Measurements from ENCODE around the gene FHOD3. TPM values are rescaled to one million over a fixed set of nuclear protein-coding genes. Genes with fewer than 3 reads are reported as not detected.

Gene FHOD3
- total RNA-seq, 2 donors from 2014 or later, result 66.0 to 114 TPM

- H3K36me3 ChIP-seq, result no peaks in the 10 kb centered on the region
- no peak for TF ChIP-seq CTCF (IDR thresholded peaks at IDR 0.05)
- no peak overlapping the region for H3K4me3 ChIP-seq
- DNase-seq (ENCODE audit: low spot score), result no peak
- no peak overlapping the region for H3K27ac ChIP-seq
- H3K27me3 ChIP-seq, result no peaks in the 10 kb centered on the region
- H3K4me1 ChIP-seq, result peaks cover 0 to 17% of the 10 kb centered on the region in 2 donors
- no peaks in the 10 kb centered on the region for H3K9me3 ChIP-seq
These were observed 474.8 kb downstream of the FHOD3 start for GRCh38 chr18:36772241-36772723.

GRCh38 chr18:36775396-36775795 lies 477.9 kb downstream of the FHOD3 start:
- Histone ChIP-seq H3K4me3 (no peak overlapping the region), H3K36me3 (peaks cover 9% of the 10 kb centered on the region), H3K27me3 (no peaks in the 10 kb centered on the region), H3K4me1 (peaks cover 0 to 21% of the 10 kb centered on the region in 2 donors), H3K9me3 (no peaks in the 10 kb centered on the region), H3K27ac (peak overlapping the region; percentile 49 to 60)
- no peak for TF ChIP-seq CTCF (IDR thresholded peaks at IDR 0.05)
- DNase-seq (ENCODE audit: low spot score), result no peak

GRCh38 chr18:36776650-36777049 lies 479.1 kb downstream of the FHOD3 start:
- peak overlapping the region; percentile 49 to 60 for H3K27ac ChIP-seq
- no peaks in the 10 kb centered on the region for H3K9me3 ChIP-seq
- no peak overlapping the region for H3K4me3 ChIP-seq
- no peak for DNase-seq (ENCODE audit: low spot score)
- no peak for TF ChIP-seq CTCF (IDR thresholded peaks at IDR 0.05)
- peaks cover 12% of the 10 kb centered on the region for H3K36me3 ChIP-seq
- peaks cover 0 to 21% of the 10 kb centered on the region in 2 donors for H3K4me1 ChIP-seq
- H3K27me3 ChIP-seq, result no peaks in the 10 kb centered on the region

- H3K4me1 ChIP-seq, result peaks cover 0 to 21% of the 10 kb centered on the region in 2 donors
- no peaks in the 10 kb centered on the region for H3K9me3 ChIP-seq
- DNase-seq (ENCODE audit: low spot score), result no peak
- peaks cover 12% of the 10 kb centered on the region for H3K36me3 ChIP-seq
- H3K27ac ChIP-seq, result peak overlapping the region in 1 of 2 donors; percentile 60
- no peak overlapping the region for H3K4me3 ChIP-seq
- H3K27me3 ChIP-seq, result no peaks in the 10 kb centered on the region
- no peak for TF ChIP-seq CTCF (IDR thresholded peaks at IDR 0.05)
These were observed 480.1 kb downstream of the FHOD3 start for GRCh38 chr18:36777566-36777965.

GRCh38 chr18:36780748-36781147 lies 483.2 kb downstream of the FHOD3 start:
- DNase-seq (ENCODE audit: low spot score), result no peak
- Histone ChIP-seq H3K4me3 (no peak overlapping the region), H3K9me3 (no peaks in the 10 kb centered on the region), H3K4me1 (peaks cover 0 to 15% of the 10 kb centered on the region in 2 donors), H3K27me3 (no peaks in the 10 kb centered on the region), H3K27ac (no peak overlapping the region), H3K36me3 (peaks cover 12% of the 10 kb centered on the region)
- TF ChIP-seq CTCF (IDR thresholded peaks at IDR 0.05), result no peak

GRCh38 chr18:36782710-36783109 lies 485.2 kb downstream of the FHOD3 start:
- H3K27me3 ChIP-seq, result no peaks in the 10 kb centered on the region
- peaks cover 12% of the 10 kb centered on the region for H3K36me3 ChIP-seq

More at GRCh38 chr18:36782710-36783109, 485.2 kb downstream of the FHOD3 start:
- Histone ChIP-seq H3K4me1 (peaks cover 0 to 17% of the 10 kb centered on the region in 2 donors), H3K9me3 (no peaks in the 10 kb centered on the region), H3K27ac (no peak overlapping the region), H3K4me3 (no peak overlapping the region)
- TF ChIP-seq CTCF (IDR thresholded peaks at IDR 0.05), result no peak
- no peak for DNase-seq (ENCODE audit: low spot score)

Measured in right atrium auricular region (tissue), 2 donors.